Thoracic aorta (tissue), 2 donors: ENCODE measurements around the gene LDB3. TPM values are rescaled to one million over a fixed set of nuclear protein-coding genes. Genes with fewer than 3 reads are reported as not detected.

Source experiments
- ATAC-seq: fragments of 150-250 bp; one replicate; pipeline ENCODE4 v1.8.0; 2017; ENCODE audit warnings: low read depth; ENCODE audit not compliant: insufficient number of reproducible peaks, low FRiP score
- DNase-seq: peaks from one replicate; pipeline ENCODE4 v3.0.0-alpha.2; 2020; ENCODE audit warnings: low spot score
- H3K27ac ChIP-seq, 2 donors: fragments of 200-600 bp; sonication (generic); 1 replicate in 1 of 2; 2 replicates in 1 of 2; pipeline ENCODE4 v1.5.1; 2016; ENCODE audit warnings: mild to moderate bottlenecking in 2 of 2, moderate library complexity in 2 of 2
- H3K27me3 ChIP-seq: fragments of 200-600 bp; sonication (generic); replicated peaks from 2 replicates; pipeline ENCODE4 v1.6.0; 2016; ENCODE audit warnings: mild to moderate bottlenecking; ENCODE audit not compliant: insufficient read depth
- H3K36me3 ChIP-seq: fragments of 200-600 bp; sonication (generic); one replicate; pipeline ENCODE4 v1.5.1; 2016
- H3K4me1 ChIP-seq, 2 donors: fragments of 200-600 bp; sonication (generic); 1 replicate in 1 of 2; 2 replicates in 1 of 2; pipeline versions ENCODE4 v1.5.1 to v1.6.0; 2016; ENCODE audit warnings: low read depth in 2 of 2, mild to moderate bottlenecking in 1 of 2; ENCODE audit not compliant: control insufficient read depth in 1 of 2
- H3K4me3 ChIP-seq: fragments of 200-600 bp; sonication (generic); 2 replicates; pipeline ENCODE4 v1.5.1; 2016; ENCODE audit warnings: mild to moderate bottlenecking
- H3K9me3 ChIP-seq: fragments of 200-600 bp; sonication (generic); 2 replicates; pipeline ENCODE4 v1.5.1; 2016
- total RNA-seq, 2 donors: library from RNA; depleted of rRNA; stranded (reverse); fragments of >200 nt; gene quantifications; one replicate each; pipeline versions ENCODE4 v1.1.0 to v1.2.3, GENCODE V29; 2016
- TF ChIP-seq, protein P1 (sequence below): fragments of 200-600 bp; sonication (generic); IDR thresholded peaks from one replicate; pipeline ENCODE4 v1.5.1; 2019; ENCODE audit warnings: antibody characterized with exemption

LDB3 gene
- total RNA-seq, 2 donors from 2014 or later, result 59.5 to 63.8 TPM

DNA sequence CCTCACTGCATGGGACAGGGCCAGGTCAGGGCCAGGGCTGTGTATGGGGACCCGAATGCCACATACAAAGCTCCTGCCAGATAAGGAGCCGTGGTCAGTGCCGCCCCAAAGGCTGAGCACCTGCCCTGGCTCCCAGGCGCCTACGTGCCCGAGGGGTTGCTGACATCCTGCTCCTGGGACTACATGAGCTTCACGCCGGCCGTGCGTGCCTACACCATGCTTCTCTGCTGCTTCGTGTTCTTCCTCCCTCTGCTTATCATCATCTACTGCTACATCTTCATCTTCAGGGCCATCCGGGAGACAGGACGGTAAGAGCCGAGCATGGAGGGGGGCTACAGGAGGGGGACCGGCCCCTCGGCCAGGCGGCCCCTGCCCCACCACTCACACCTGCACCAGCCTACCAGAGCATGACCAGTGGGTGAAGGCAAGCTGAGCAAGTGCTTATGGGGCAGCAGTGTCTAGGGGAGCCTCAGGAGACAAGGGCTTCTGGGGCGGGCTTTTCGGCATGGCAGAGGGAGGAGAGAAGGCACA lies 9.1 kb upstream of the LDB3 start:
- H3K9me3 ChIP-seq, result no peaks in the 10 kb centered on the region

DNA sequence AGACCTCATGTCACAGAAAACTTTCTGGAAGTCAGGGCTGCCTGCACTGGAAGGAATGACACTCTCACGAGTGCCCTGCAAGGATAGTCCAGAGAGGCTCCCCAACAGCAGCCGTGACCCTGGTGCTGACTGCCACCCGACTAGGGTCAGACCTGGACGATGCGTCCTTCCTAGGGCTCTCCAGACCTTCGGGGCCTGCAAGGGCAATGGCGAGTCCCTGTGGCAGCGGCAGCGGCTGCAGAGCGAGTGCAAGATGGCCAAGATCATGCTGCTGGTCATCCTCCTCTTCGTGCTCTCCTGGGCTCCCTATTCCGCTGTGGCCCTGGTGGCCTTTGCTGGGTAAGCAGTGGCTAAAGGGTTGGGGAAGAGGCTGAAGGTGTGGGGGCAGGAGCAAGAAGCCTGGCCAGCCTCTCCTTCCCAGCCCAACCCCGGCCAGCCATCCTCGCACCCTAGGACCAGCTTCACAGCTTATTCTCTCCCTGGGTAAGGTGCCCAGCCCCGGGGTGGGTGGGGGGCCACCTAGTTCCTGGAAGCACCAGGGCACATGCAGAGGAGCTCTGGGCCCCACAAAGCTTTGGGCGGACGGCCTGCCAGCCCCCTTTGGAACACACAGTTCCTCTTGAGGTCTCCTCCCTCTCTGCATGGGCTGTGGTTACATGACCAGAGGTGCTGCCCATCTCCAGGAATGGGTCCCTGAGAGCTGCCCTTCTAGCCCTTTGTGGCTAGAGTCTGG lies 8.4 kb upstream of the LDB3 start:
- TF ChIP-seq, protein P1, sequence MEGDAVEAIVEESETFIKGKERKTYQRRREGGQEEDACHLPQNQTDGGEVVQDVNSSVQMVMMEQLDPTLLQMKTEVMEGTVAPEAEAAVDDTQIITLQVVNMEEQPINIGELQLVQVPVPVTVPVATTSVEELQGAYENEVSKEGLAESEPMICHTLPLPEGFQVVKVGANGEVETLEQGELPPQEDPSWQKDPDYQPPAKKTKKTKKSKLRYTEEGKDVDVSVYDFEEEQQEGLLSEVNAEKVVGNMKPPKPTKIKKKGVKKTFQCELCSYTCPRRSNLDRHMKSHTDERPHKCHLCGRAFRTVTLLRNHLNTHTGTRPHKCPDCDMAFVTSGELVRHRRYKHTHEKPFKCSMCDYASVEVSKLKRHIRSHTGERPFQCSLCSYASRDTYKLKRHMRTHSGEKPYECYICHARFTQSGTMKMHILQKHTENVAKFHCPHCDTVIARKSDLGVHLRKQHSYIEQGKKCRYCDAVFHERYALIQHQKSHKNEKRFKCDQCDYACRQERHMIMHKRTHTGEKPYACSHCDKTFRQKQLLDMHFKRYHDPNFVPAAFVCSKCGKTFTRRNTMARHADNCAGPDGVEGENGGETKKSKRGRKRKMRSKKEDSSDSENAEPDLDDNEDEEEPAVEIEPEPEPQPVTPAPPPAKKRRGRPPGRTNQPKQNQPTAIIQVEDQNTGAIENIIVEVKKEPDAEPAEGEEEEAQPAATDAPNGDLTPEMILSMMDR, result no peak
- no peaks in the 10 kb centered on the region for H3K36me3 ChIP-seq
- peaks cover 4 to 5% of the 10 kb centered on the region in 2 donors for H3K4me1 ChIP-seq
- H3K27ac ChIP-seq, result no peak overlapping the region
- ATAC-seq, result no peak
- no peaks in the 10 kb centered on the region for H3K27me3 ChIP-seq
- no peaks in the 10 kb centered on the region for H3K9me3 ChIP-seq
- DNase-seq, result no peak
- no peak overlapping the region for H3K4me3 ChIP-seq

More for the DNA sequence above, 9.1 kb upstream of the LDB3 start:
- Histone ChIP-seq H3K4me1 (no peaks in the 10 kb centered on the region), H3K27me3 (no peaks in the 10 kb centered on the region), H3K36me3 (no peaks in the 10 kb centered on the region), H3K27ac (no peak overlapping the region), H3K4me3 (no peak overlapping the region)
- ATAC-seq (no peak), DNase-seq (no peak)
- TF ChIP-seq, protein P1, result no peak

DNA sequence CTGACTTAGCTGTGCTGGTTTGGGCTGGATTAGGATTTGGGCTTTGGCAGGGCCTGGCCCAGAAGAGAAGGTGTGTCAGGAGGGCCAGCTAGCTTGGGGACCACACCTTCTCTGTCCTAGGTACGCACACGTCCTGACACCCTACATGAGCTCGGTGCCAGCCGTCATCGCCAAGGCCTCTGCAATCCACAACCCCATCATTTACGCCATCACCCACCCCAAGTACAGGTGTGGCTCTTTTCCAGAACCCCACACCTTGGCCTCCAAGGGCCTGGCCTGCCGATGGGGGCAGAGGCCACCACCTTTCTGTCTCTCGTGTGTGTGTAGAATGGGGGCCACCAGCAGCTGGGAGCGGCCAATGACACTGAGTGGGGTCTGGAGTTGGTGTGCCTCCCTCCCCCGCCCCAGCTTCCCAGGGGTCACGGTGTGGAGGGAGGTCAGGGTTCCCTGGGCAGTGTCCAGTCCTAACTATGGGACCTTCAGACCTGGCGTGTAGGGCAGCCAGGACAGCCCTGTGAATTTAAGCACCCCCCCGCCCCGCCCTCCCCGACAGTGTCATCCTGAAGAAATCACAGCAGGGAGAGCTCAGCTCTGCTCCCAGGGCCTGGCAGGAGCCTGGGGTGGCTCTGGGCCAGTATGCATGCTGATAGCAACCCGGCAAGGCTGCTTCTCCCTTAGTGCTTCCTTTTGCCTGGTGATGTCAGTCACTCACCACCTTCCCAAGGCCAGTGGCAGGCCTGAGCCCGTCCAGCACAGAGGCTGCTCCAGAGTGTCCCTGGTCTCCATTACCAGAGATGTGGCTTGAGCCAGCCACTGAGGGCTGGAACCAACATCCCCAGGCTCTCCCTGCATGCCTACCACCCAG lies 6.9 kb upstream of the LDB3 start:
- Histone ChIP-seq H3K36me3 (no peaks in the 10 kb centered on the region), H3K27ac (no peak overlapping the region), H3K4me3 (no peak overlapping the region), H3K4me1 (peaks cover 4 to 9% of the 10 kb centered on the region in 2 donors), H3K9me3 (no peaks in the 10 kb centered on the region), H3K27me3 (no peaks in the 10 kb centered on the region)
- TF ChIP-seq, protein P1, result no peak
- no peak for DNase-seq
- ATAC-seq, result no peak

DNA sequence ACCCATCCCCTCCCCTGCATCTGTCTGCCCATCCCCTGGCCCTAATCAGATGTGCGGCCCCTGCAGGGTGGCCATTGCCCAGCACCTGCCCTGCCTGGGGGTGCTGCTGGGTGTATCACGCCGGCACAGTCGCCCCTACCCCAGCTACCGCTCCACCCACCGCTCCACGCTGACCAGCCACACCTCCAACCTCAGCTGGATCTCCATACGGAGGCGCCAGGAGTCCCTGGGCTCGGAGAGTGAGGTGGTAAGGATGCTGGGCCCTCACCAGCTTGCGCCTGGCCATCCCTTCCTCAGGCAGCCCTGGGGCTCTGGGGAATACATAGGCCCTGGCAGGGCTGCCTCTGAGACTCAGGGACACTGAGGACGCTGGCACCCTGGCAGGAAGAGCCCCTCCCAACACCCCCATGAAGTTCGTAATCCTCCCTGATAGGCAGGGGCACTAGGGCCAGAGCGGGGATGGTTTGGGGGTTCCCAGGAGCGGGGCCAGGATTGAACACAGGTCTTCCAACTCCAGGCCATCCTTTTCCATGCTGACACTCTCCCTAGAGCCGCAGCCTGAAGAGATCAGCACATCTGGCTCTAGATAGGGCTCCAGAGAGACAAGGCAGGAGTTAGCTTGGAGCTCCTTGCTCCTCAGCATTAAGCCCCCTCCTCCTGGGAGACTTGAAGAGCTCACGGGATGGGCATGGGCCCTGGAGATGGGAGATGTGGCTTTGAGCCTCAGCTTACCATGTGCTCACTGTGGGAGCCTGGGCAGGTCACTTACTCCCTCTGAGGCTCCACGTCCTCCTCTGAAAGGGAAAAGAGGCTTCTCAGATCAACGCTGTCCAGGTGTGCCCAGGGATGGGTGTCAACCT lies 5.9 kb upstream of the LDB3 start:
- TF ChIP-seq, protein P1, result no peak
- Histone ChIP-seq H3K4me1 (peaks cover 4 to 19% of the 10 kb centered on the region in 2 donors), H3K36me3 (no peaks in the 10 kb centered on the region), H3K27me3 (no peaks in the 10 kb centered on the region), H3K4me3 (no peak overlapping the region), H3K27ac (no peak overlapping the region), H3K9me3 (no peaks in the 10 kb centered on the region)
- DNase-seq, result no peak
- ATAC-seq, result no peak
